H1 (cell line): ENCODE measurements around the gene SLC5A11. TPM values are rescaled to one million over a fixed set of nuclear protein-coding genes. Genes with fewer than 3 reads are reported as not detected.

Experiments
- CTCF ChIA-PET: fragments of 300-600 bp; sonication (Branson Sonifier 250); formaldehyde crosslinking; loops from one replicate; lab custom pipeline; 2021; ENCODE audit not compliant: partially characterized antibody; lab: Charles Lee
- POLR2A ChIA-PET: fragments of 300-600 bp; sonication (Branson Sonifier 250); formaldehyde crosslinking; loops from one replicate; lab custom pipeline; 2021; ENCODE audit warnings: inconsistent platforms; ENCODE audit not compliant: partially characterized antibody; lab: Charles Lee
- DNase-seq, 2 experiments: peaks; one replicate each; pipeline versions ENCODE4 v3.0.0 to v3.0.0-alpha.2; 2010 to 2022; ENCODE audit warnings: low spot score in 2 of 2, low read depth in 1 of 2, mixed read lengths in 1 of 2
- FAIRE-seq: peaks from 2 replicates; lab custom pipeline; 2011; peaks lifted over from hg19 to GRCh38; lab: Jason Lieb, UNC
- H2AFZ ChIP-seq: 2 replicates; pipeline ENCODE4 v1.8.1; 2012; ENCODE audit warnings: low read length, inconsistent platforms
- H2AK5ac ChIP-seq: 2 replicates; pipeline ENCODE4 v1.6.1; 2013; ENCODE audit warnings: low read depth, low read length
- H2BK120ac ChIP-seq: replicated peaks from 2 replicates; pipeline ENCODE3; 2013; ENCODE audit warnings: low read depth, low read length, inconsistent platforms
- H2BK12ac ChIP-seq: 2 replicates; pipeline ENCODE4 v1.6.1; 2013; ENCODE audit warnings: low read depth, low read length
- H2BK15ac ChIP-seq: 2 replicates; pipeline ENCODE4 v1.6.1; 2013; ENCODE audit warnings: low read length
- H2BK20ac ChIP-seq: 2 replicates; pipeline ENCODE4 v1.6.1; 2013; ENCODE audit warnings: low read length
- H2BK5ac ChIP-seq: 2 replicates; pipeline ENCODE4 v1.6.1; 2013; ENCODE audit warnings: low read depth, low read length
- H3K14ac ChIP-seq: 2 replicates; pipeline ENCODE4 v1.6.1; 2013; ENCODE audit warnings: inconsistent platforms; ENCODE audit not compliant: insufficient read length
- H3K18ac ChIP-seq: 2 replicates; pipeline ENCODE4 v1.6.1; 2013; ENCODE audit warnings: low read length; ENCODE audit errors: extremely low read depth
- H3K23ac ChIP-seq: 2 replicates; pipeline ENCODE4 v1.6.1; 2013; ENCODE audit warnings: inconsistent platforms; ENCODE audit not compliant: insufficient read length
- H3K23me2 ChIP-seq: 2 replicates; pipeline ENCODE4 v1.6.1; 2013; ENCODE audit warnings: low read depth, low read length
- H3K27ac ChIP-seq: 2 replicates; pipeline ENCODE4 v1.6.1; 2011; ENCODE audit warnings: low read depth, low read length, inconsistent platforms
- H3K27me3 ChIP-seq, 4 experiments: replicated peaks in 1 of 4; 1 replicate in 1 of 4; 2 replicates in 3 of 4; pipeline versions ENCODE4 v1.6.1 to v1.8.1; 2011 to 2013; ENCODE audit warnings: low read length in 3 of 4, mild to moderate bottlenecking in 3 of 4, inconsistent platforms in 2 of 4, mixed read lengths in 2 of 4, moderate library complexity in 1 of 4; ENCODE audit not compliant: control insufficient read depth in 3 of 4, insufficient read depth in 3 of 4; ENCODE audit errors: extremely low read depth in 1 of 4
- H3K36me3 ChIP-seq, 4 experiments: 2 replicates each; pipeline versions ENCODE4 v1.6.1 to v1.8.1; 2011 to 2013; ENCODE audit warnings: mild to moderate bottlenecking in 4 of 4, low read length in 3 of 4, moderate library complexity in 2 of 4, control low read depth in 1 of 4, inconsistent platforms in 1 of 4; ENCODE audit not compliant: insufficient read depth in 4 of 4, control insufficient read depth in 2 of 4
- H3K4ac ChIP-seq: replicated peaks from 2 replicates; pipeline ENCODE3; 2013; ENCODE audit warnings: low read length, low read depth, mixed read lengths, inconsistent platforms; ENCODE audit not compliant: insufficient read length
- H3K4me1 ChIP-seq, 4 experiments: replicated peaks in 1 of 4; 1 replicate in 1 of 4; 2 replicates in 3 of 4; pipeline versions ENCODE4 v1.6.1 to v1.8.1; 2011 to 2013; ENCODE audit warnings: low read length in 3 of 4, inconsistent platforms in 2 of 4, mixed read lengths in 1 of 4; ENCODE audit not compliant: insufficient read depth in 4 of 4, control insufficient read depth in 3 of 4
- H3K4me2 ChIP-seq, 2 experiments: 2 replicates each; pipeline versions ENCODE4 v1.6.1 to v1.8.1; 2011 to 2013; ENCODE audit warnings: low read depth in 2 of 2, low read length in 2 of 2, control low read depth in 1 of 2, inconsistent platforms in 1 of 2, mild to moderate bottlenecking in 1 of 2; ENCODE audit not compliant: insufficient read depth in 1 of 2
- H3K4me3 ChIP-seq, 4 experiments: fragments of 200-600, 300-600 bp in 1 of 4; sonication (generic), shearing (Covaris generic), sonication (Bioruptor Twin) in 1 of 4; 2 replicates each; pipeline versions ENCODE4 v1.5.1 to v1.8.1; 2011 to 2016; ENCODE audit warnings: low read length in 4 of 4, low read depth in 3 of 4, control low read depth in 2 of 4, inconsistent platforms in 2 of 4, mild to moderate bottlenecking in 2 of 4, mixed read lengths in 1 of 4, moderate library complexity in 1 of 4; ENCODE audit not compliant: insufficient read depth in 2 of 4; ENCODE audit errors: extremely low read depth in 1 of 4
- H3K56ac ChIP-seq: replicated peaks from 2 replicates; pipeline ENCODE3; 2013; ENCODE audit warnings: low read depth, mild to moderate bottlenecking, mixed read lengths, low read length, inconsistent platforms; ENCODE audit not compliant: insufficient read length
- H3K79me1 ChIP-seq: 2 replicates; pipeline ENCODE4 v1.6.1; 2013; ENCODE audit warnings: low read depth, low read length, control low read depth
- H3K79me2 ChIP-seq, 2 experiments: 2 replicates each; pipeline versions ENCODE4 v1.6.1 to v1.8.1; 2012 to 2013; ENCODE audit warnings: low read length in 2 of 2, mild to moderate bottlenecking in 2 of 2, inconsistent platforms in 1 of 2; ENCODE audit not compliant: insufficient read depth in 2 of 2, control insufficient read depth in 1 of 2
- H3K9ac ChIP-seq, 4 experiments: replicated peaks in 1 of 4; 1 replicate in 1 of 4; 2 replicates in 3 of 4; pipeline versions ENCODE4 v1.6.1 to v1.8.1; 2011 to 2013; ENCODE audit warnings: low read depth in 3 of 4, low read length in 3 of 4, control low read depth in 2 of 4, mild to moderate bottlenecking in 2 of 4, moderate library complexity in 2 of 4, inconsistent platforms in 1 of 4; ENCODE audit errors: extremely low read depth in 1 of 4
- H3K9me3 ChIP-seq, 2 experiments: 2 replicates each; pipeline versions ENCODE4 v1.6.1 to v1.8.1; 2012 to 2013; ENCODE audit warnings: mild to moderate bottlenecking in 2 of 2, moderate library complexity in 2 of 2, control low read depth in 1 of 2, inconsistent platforms in 1 of 2, low read depth in 1 of 2, low read length in 1 of 2, mixed read lengths in 1 of 2; ENCODE audit not compliant: insufficient read depth in 2 of 2
- H4K20me1 ChIP-seq, 2 experiments: replicated peaks in 1 of 2; 2 replicates each; pipeline versions ENCODE3 to v1.8.1; 2011 to 2013; ENCODE audit warnings: inconsistent platforms in 2 of 2, low read length in 2 of 2, mild to moderate bottlenecking in 1 of 2; ENCODE audit not compliant: insufficient read depth in 2 of 2, control insufficient read depth in 1 of 2
- H4K5ac ChIP-seq: 2 replicates; pipeline ENCODE4 v1.6.1; 2013; ENCODE audit warnings: low read length, low read depth, mixed read lengths, inconsistent platforms; ENCODE audit not compliant: insufficient read length
- H4K8ac ChIP-seq: 2 replicates; pipeline ENCODE4 v1.8.0; 2013; ENCODE audit warnings: mild to moderate bottlenecking, moderate library complexity, low read length, inconsistent platforms; ENCODE audit not compliant: insufficient read depth; ENCODE audit errors: extremely low read depth
- H4K91ac ChIP-seq: replicated peaks from 2 replicates; pipeline ENCODE3; 2013; ENCODE audit warnings: low read length, mixed read lengths, inconsistent platforms; ENCODE audit not compliant: insufficient read length
- EP300 ChIP-seq, 2 experiments: IDR thresholded peaks; 1 replicate in 1 of 2; 2 replicates in 1 of 2; pipeline ENCODE4 v1.6.1; 2011 to 2012; ENCODE audit warnings: low read depth in 2 of 2, low read length in 2 of 2, mild to moderate bottlenecking in 2 of 2, borderline replicate concordance in 1 of 2, inconsistent platforms in 1 of 2, moderate library complexity in 1 of 2
- HDAC2 ChIP-seq, 2 experiments: fragments of 300-600 bp in 1 of 2; sonication (generic) in 1 of 2; IDR thresholded peaks; 2 replicates each; pipeline ENCODE4 v1.6.1; 2011 to 2012; ENCODE audit warnings: low read depth in 2 of 2, low read length in 2 of 2, mild to moderate bottlenecking in 2 of 2, moderate library complexity in 2 of 2, borderline replicate concordance in 1 of 2, inconsistent platforms in 1 of 2
- MAFK ChIP-seq: IDR thresholded peaks from 2 replicates; pipeline ENCODE4 v1.6.1; 2012; ENCODE audit warnings: low read depth, mild to moderate bottlenecking, improper control_type of control experiment, low read length
- MAX ChIP-seq: IDR thresholded peaks from 2 replicates; pipeline ENCODE4 v1.6.1; 2012; ENCODE audit warnings: inconsistent platforms
- POLR2A ChIP-seq, 2 experiments: IDR thresholded peaks; 1 replicate in 1 of 2; 2 replicates in 1 of 2; pipeline ENCODE4 v1.6.1; 2011; ENCODE audit warnings: low read depth in 2 of 2, low read length in 2 of 2, mild to moderate bottlenecking in 2 of 2; ENCODE audit errors: control extremely low read depth in 1 of 2
- RFX5 ChIP-seq: IDR thresholded peaks from 2 replicates; pipeline ENCODE4 v1.6.1; 2011; ENCODE audit warnings: low read depth, low read length, improper control_type of control experiment, borderline replicate concordance
- TBP ChIP-seq: IDR thresholded peaks from 2 replicates; pipeline ENCODE4 v1.6.1; 2011; ENCODE audit warnings: low read depth, low read length, improper control_type of control experiment
- WGBS, 2 experiments: shearing (Covaris generic) in 1 of 2; methylation state at CpG; one replicate each; pipeline versions ENCODE4 v1.1.6 to v1.1.7; 2013 to 2015; ENCODE audit warnings: low lambda C conversion rate in 2 of 2, mixed read lengths in 2 of 2, inconsistent platforms in 1 of 2, low coverage in 1 of 2, missing lambda C conversion rate in 1 of 2; ENCODE audit not compliant: insufficient replicate concordance in 2 of 2, insufficient coverage in 1 of 2, insufficient read length in 1 of 2; ENCODE audit errors: extremely low coverage in 1 of 2, missing lambda C conversion rate in 1 of 2; 5-methylcytosine and 5-hydroxymethylcytosine counted together
- polyA plus RNA-seq, 7 experiments: library from polyadenylated mRNA; depleted of rRNA in 3 of 7; stranded (reverse) in 5 of 7; unstranded in 2 of 7; fragments of >200 nt in 5 of 7; fragments of 200-250 nt in 2 of 7; gene quantifications; 1 replicate in 5 of 7; 2 replicates in 1 of 7; 4 replicates in 1 of 7; pipeline versions ENCODE4 v1.2.1 to v1.2.3, GENCODE V29; 2011 to 2013; ENCODE audit warnings: missing spikeins in 2 of 7, mixed read lengths in 2 of 7
- total RNA-seq: library from RNA; stranded (reverse); fragmentation: NEBNext Ultra II Directional; extraction: Animal tissue kit (Norgen Biotek cat#: 25700); gene quantifications from 2 replicates; pipeline ENCODE4 v1.2.1, GENCODE V29; 2021

Gene SLC5A11
- total and polyA plus RNA-seq, 2 of the 8 experiments (the other 6 are each of a cell fraction or from before 2014, with no cell fraction given): 0.26 to 0.59 TPM

GRCh38 chr16:24955975-24956731, 110.4 kb downstream of the SLC5A11 start:
- Histone ChIP-seq H2AK5ac (no peak overlapping the region), H2BK12ac (no peak overlapping the region), H3K79me1 (no peaks in the 10 kb centered on the region), H4K5ac (no peak overlapping the region), H3K4ac (no peak overlapping the region), H2BK15ac (no peak overlapping the region), H3K23me2 (no peaks in the 10 kb centered on the region), H2BK20ac (no peak overlapping the region), H3K4me2 (no peak overlapping the region), H3K18ac (no peak overlapping the region), H3K23ac (no peak overlapping the region), H2BK120ac (no peak overlapping the region), H3K14ac (no peak overlapping the region), H4K8ac (no peak overlapping the region), H3K9ac (no peak overlapping the region), H4K20me1 (peaks cover 0 to 2% of the 10 kb centered on the region in 2 experiments), H4K91ac (no peak overlapping the region), H3K9me3 (no peaks in the 10 kb centered on the region), H3K36me3 (peaks cover 8 to 69% (median 36%) of the 10 kb centered on the region in 4 experiments; a peak in 7 of 8 replicates), H3K4me3 (no peak overlapping the region), H3K56ac (no peak overlapping the region), H3K27me3 (no peaks in the 10 kb centered on the region), H3K79me2 (no peaks in the 10 kb centered on the region), H2AFZ (no peak overlapping the region), H2BK5ac (no peak overlapping the region), H3K4me1 (no peaks in the 10 kb centered on the region), H3K27ac (no peak overlapping the region)
- WGBS, 2 experiments: 85% methylated on average over 11 of the region's 11 CpGs; no CpG with 5 or more reads in 1 of the 2 experiments
- no peak for TF ChIP-seq MAFK
- no peak for TF ChIP-seq MAX
- no peak for TF ChIP-seq EP300 (IDR thresholded peaks at IDR 0.05; ENCODE audit: borderline replicate concordance in 1 of 2, low read depth in 2 of 2, low read length in 2 of 2)
- no peak for TF ChIP-seq POLR2A (IDR thresholded peaks at IDR 0.05; ENCODE audit: control extremely low read depth in 1 of 2, low read depth in 2 of 2, low read length in 2 of 2)
- TF ChIP-seq RFX5: no peak
- TF ChIP-seq HDAC2 (IDR thresholded peaks at IDR 0.05; ENCODE audit: borderline replicate concordance in 1 of 2, low read depth in 2 of 2, low read length in 2 of 2): no peak
- TF ChIP-seq TBP: no peak
- no peak for DNase-seq
- POLR2A ChIA-PET: no interaction called here
- CTCF ChIA-PET: no interaction called here
- no peak for FAIRE-seq
